BJ (cell line): ENCODE results near the gene EXOSC7. TPM values are rescaled to one million over a fixed set of nuclear protein-coding genes. Genes with fewer than 3 reads are reported as not detected.

Source experiments
- CTCF ChIA-PET: fragments of 350-600 bp; formaldehyde crosslinking; extraction: SDS; loops from one replicate; lab custom pipeline; 2021; ENCODE audit warnings: antibody characterized with exemption, inconsistent platforms; lab: Yijun Ruan, JAX
- POLR2A ChIA-PET: fragments of 300-600 bp; sonication (Branson Sonifier 250); formaldehyde crosslinking; extraction: SDS; loops from one replicate; lab custom pipeline; 2021; ENCODE audit warnings: antibody characterized with exemption; lab: Charles Lee
- DNase-seq: peaks from one replicate; pipeline ENCODE4 v3.0.0-alpha.2; 2011; ENCODE audit warnings: low read depth
- H3K27me3 ChIP-seq: 2 replicates; pipeline ENCODE4 v1.6.0; 2011; ENCODE audit warnings: low read length; ENCODE audit not compliant: control insufficient read depth, insufficient read depth
- H3K36me3 ChIP-seq: 2 replicates; pipeline ENCODE4 v1.5.1; 2011; ENCODE audit warnings: low read length; ENCODE audit not compliant: control insufficient read depth, insufficient read depth
- H3K4me3 ChIP-seq: 2 replicates; pipeline ENCODE4 v1.5.1; 2011; ENCODE audit warnings: low read depth, mild to moderate bottlenecking, control low read depth, low read length
- CTCF ChIP-seq: IDR thresholded peaks from 2 replicates; pipeline ENCODE4 v1.5.1; 2011; ENCODE audit warnings: low read depth, mild to moderate bottlenecking, control low read depth, inconsistent platforms, low read length, moderate library complexity; ENCODE audit not compliant: insufficient read depth
- polyA plus RNA-seq: library from polyadenylated mRNA; depleted of rRNA; stranded (reverse); fragments of >200 nt; gene quantifications from 2 replicates; pipeline ENCODE4 v1.2.3, GENCODE V29; 2011

The EXOSC7 gene
- polyA plus RNA-seq, 1 experiment = 45.4 TPM

DNA sequence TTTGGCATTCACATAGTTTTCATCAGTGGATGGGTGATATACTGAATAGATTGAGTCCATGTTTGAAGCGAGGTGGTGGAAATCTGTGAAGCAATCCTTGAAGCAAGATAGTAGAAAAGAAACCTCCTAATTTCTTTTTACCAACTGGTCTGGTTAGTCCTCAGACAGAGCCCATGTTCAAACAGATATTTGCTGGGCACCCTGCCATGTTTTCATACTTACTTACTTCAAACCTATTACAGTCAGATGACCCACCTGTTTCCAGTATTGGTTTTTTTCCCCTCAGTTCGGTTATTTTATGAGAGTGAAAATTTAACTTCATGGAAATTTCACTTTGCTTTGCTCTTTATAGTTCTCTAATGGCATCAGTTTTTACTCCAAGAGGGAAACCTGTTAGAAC lies 23.7 kb downstream of the EXOSC7 start:
- CTCF ChIA-PET = no interaction called here
- no peak for DNase-seq
- H3K27me3 ChIP-seq = no peaks in the 10 kb centered on the region
- peaks cover 16% of the 10 kb centered on the region for H3K36me3 ChIP-seq
- no peak for TF ChIP-seq CTCF
- no peak overlapping the region for H3K4me3 ChIP-seq
- POLR2A ChIA-PET = no interaction called here

GRCh38 chr3:45000823-45001222 lies 24.8 kb downstream of the EXOSC7 start:
- DNase-seq = no peak
- CTCF ChIA-PET = interaction anchor here (0.8 to 1.7 kb wide), 3 partner anchors 8 to 14 kb away, joined by 3 to 5 read pairs (median 4); no protein-coding TSS in a partner anchor
- no peak for TF ChIP-seq CTCF
- POLR2A ChIA-PET = interaction anchor here (0.6 kb wide), 1 partner anchor 479 kb away, joined by 5 read pairs; no protein-coding TSS in a partner anchor
- Histone ChIP-seq H3K4me3 (no peak overlapping the region), H3K36me3 (peaks cover 16% of the 10 kb centered on the region), H3K27me3 (no peaks in the 10 kb centered on the region)

GRCh38 chr3:45001738-45002137 lies 25.7 kb downstream of the EXOSC7 start:
- Histone ChIP-seq H3K27me3 (no peaks in the 10 kb centered on the region), H3K4me3 (no peak overlapping the region), H3K36me3 (peaks cover 16% of the 10 kb centered on the region)
- ChIA-PET POLR2A (no interaction called here), CTCF (interaction anchor here (0.8 to 1.7 kb wide), 3 partner anchors 9 to 15 kb away, joined by 3 to 5 read pairs (median 4); no protein-coding TSS in a partner anchor)
- TF ChIP-seq CTCF = no peak
- no peak for DNase-seq

DNA sequence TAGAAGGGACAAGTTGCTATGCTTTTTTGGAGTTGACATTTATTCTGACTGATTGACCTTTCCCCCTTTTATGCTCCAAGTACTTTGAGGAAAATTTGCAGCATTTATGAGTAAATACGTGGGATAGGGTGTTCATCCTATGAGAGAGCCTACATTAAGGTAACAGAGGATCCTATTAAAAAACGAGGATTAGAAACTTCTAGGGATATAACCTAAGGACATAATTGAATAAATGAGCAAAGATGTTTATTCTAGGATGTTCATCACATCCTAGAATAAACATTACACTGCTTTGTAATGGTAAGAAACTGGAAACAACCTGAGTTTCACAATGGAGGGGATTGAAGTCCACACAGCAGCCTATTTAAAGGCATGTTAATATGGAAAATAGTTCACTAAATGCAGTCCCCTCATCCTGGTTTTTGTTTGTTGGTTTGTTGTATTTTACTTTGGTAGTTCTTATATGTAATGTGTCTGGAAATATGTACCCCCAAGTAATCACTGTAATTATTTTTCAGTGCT lies 26.2 kb downstream of the EXOSC7 start:
- ChIA-PET POLR2A (no interaction called here), CTCF (interaction anchor here (1.0 to 1.7 kb wide), 3 partner anchors 14 to 34 kb away, joined by 3 to 5 read pairs (median 4); no protein-coding TSS in a partner anchor)
- Histone ChIP-seq H3K36me3 (peaks cover 13% of the 10 kb centered on the region), H3K4me3 (no peak overlapping the region), H3K27me3 (no peaks in the 10 kb centered on the region)
- no peak for DNase-seq
- no peak for TF ChIP-seq CTCF

- CTCF ChIA-PET = interaction anchor here (1.1 kb wide), 1 partner anchor 33 kb away, joined by 3 read pairs; no protein-coding TSS in a partner anchor
Observed at GRCh38 chr3:45002720-45003119, 26.7 kb downstream of the EXOSC7 start.

More at GRCh38 chr3:45002720-45003119, 26.7 kb downstream of the EXOSC7 start:
- POLR2A ChIA-PET = no interaction called here
- H3K4me3 ChIP-seq = no peak overlapping the region
- no peak for TF ChIP-seq CTCF
- peaks cover 13% of the 10 kb centered on the region for H3K36me3 ChIP-seq
- no peaks in the 10 kb centered on the region for H3K27me3 ChIP-seq
- no peak for DNase-seq
